Heart left ventricle (tissue), 13 donors: ENCODE results near the gene NFIA.

Experiments
- CTCF ChIP-seq, 12 donors: fragments of 200-600 bp; sonication (generic) in 4 of 12; IDR thresholded peaks; one replicate each; pipeline versions ENCODE4 v1.5.0 to v1.8.0; 2018 to 2022; ENCODE audit warnings: antibody characterized with exemption in 12 of 12, mild to moderate bottlenecking in 5 of 12
- POLR2A ChIP-seq, 2 donors: fragments of 450-650 bp; IDR thresholded peaks; one replicate each; pipeline ENCODE4 v1.6.1; 2017; ENCODE audit warnings: antibody characterized with exemption in 2 of 2, mild to moderate bottlenecking in 2 of 2, moderate library complexity in 2 of 2
- donor health status: ischemic (EF 13 %, LVEDD 7.1; RV severe dilation, severe dysfunction).
- donor health status: DM: no; HTN: yes; CAD: no.
- donor health status: DM: no; HTN: no; CAD: no.
- donor health status: ischemic (EF 25% LVEDD 6.9; RV normal size, moderate dysfunction).
- donor health status: ischemic (EF 25% LVEDD 5.7; RV mildly dilated, moderate dysfunction).
- donor health status: ischemic (EF 35%, LVEDD 5.7; RV mildly dilated, moderate dysfunction).
- donor health status: nonischemic (EF 11% LVEDD 7.7; RV severe dilation, severe dysfunction).
- donor health status: DM: yes; HTN: yes; CAD: no.
- donor health status: PGD.
- donor health status: ischemic (EF 29% LVEDD 5.4; RV normal size, mild dysfunction).
- donor health status: nonischemic (EF 23%, LVEDD 6.1; RV moderate dilation, normal function).

DNA sequence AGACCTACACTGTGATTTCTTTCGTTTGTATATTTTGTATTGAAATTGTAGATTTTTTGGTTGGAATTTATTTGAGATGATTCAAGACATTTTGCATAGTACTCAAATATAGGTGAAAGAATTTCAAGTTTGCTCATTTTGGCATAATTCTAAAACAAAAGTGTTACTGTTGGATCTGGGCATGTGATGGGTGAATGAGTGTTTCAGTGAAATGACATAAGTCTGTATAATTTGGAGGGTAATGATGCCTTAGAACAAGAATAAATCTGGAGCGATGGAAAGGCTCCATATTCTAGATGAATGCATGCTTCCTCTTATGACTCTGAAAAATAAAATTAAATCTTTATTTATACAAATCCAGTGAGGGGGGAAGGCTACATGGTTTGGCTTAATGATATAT is 41.0 kb downstream of the NFIA start:
- TF ChIP-seq CTCF (IDR thresholded peaks at IDR 0.05) (no peak), POLR2A (IDR thresholded peaks at IDR 0.05) (no peak)
